Coronary artery (tissue), 2 donors: ENCODE measurements around the gene CALML3.
A peak's percentile ranks its signal among the peaks of the same experiment; 100 is the strongest.

Source experiments
- DNase-seq: peaks from one replicate; pipeline ENCODE4 v3.0.0-alpha.2; 2017; ENCODE audit warnings: low spot score
- H3K27ac ChIP-seq, 2 donors: fragments of 200-600 bp; sonication (generic); one replicate each; pipeline ENCODE4 v1.5.1; 2016 to 2019
- H3K4me3 ChIP-seq: fragments of 200-600 bp; sonication (generic); 2 replicates; pipeline ENCODE4 v1.5.1; 2016; ENCODE audit warnings: mild to moderate bottlenecking, moderate library complexity
- TF ChIP-seq, protein P1 (sequence below): fragments of 200-600 bp; sonication (generic); IDR thresholded peaks from one replicate; pipeline ENCODE4 v1.5.1; 2019; ENCODE audit warnings: antibody characterized with exemption

CALML3 gene

DNA sequence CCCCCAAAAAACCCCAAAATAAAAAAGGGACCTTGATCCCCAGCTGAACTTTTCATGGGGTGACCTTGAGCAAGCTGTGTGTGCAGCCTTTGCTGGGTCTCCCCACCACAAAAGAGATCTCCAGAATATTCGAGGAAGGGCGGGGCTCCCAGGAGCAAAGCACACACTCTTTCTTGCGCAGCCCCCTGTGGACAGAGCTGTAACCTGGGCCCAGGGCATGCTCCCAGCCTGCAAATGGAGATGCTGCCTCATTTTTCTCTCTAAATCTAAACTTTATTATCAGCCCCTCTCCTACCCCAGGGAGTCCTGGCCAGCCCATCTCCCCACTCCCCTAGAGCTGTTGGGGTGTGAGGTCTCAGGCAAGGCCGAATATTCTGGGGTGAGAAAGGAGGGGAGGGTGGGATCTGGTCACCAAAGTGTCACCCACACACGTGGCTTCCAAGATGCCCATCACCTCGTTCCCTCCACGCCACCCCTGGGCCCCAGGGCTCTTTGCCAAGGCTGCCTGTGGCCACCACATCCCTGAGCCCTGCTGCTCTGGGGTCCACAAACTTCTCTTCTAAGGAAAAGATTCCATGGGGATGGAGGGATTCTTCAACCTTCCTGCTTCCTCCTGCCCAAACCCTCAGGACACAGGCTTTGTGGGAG, 1.7 kb upstream of the CALML3 start:
- Histone ChIP-seq H3K27ac (no peak overlapping the region), H3K4me3 (no peak overlapping the region)
- peak; percentile 57 for DNase-seq
- TF ChIP-seq, protein P1, sequence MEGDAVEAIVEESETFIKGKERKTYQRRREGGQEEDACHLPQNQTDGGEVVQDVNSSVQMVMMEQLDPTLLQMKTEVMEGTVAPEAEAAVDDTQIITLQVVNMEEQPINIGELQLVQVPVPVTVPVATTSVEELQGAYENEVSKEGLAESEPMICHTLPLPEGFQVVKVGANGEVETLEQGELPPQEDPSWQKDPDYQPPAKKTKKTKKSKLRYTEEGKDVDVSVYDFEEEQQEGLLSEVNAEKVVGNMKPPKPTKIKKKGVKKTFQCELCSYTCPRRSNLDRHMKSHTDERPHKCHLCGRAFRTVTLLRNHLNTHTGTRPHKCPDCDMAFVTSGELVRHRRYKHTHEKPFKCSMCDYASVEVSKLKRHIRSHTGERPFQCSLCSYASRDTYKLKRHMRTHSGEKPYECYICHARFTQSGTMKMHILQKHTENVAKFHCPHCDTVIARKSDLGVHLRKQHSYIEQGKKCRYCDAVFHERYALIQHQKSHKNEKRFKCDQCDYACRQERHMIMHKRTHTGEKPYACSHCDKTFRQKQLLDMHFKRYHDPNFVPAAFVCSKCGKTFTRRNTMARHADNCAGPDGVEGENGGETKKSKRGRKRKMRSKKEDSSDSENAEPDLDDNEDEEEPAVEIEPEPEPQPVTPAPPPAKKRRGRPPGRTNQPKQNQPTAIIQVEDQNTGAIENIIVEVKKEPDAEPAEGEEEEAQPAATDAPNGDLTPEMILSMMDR: no peak

DNA sequence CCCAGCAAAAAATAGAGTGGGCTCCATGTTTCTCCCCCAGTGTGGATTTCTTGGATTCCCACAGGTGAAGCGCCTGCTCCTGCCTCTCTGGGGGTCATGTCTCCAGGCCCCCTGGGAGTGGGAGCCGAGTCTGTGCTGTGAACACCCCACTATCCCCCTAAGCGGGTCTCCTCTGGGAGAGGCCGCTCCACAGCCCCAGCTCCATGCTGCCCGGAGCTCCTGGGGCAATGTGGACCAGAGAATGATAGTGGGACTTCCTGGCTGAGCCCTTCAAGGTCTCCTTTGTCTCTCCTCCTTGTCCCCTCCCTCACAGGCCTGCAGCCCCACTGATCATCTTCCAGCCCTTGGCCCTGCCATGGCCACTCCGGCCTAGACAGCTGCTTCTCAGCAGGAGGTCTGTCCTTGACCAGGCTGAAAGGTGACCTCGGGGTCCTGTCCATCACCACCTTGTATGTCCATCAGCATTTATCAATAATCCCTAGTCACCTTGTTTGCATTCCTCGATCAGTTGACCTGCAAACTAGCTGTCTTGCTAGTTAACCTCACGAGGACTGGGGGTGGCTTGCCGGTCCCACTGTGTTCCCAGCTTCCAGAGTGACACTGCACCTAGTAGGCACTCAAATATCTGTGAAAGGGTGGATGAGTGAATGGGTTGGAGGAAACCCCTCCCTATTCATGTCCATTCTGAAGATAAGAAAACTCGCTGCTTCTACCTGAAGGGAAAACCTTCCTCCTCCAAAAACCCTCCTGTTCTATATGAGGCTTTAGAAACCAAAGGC, 776 bp upstream of the CALML3 start:
- no peak overlapping the region for H3K27ac ChIP-seq
- no peak overlapping the region for H3K4me3 ChIP-seq
- TF ChIP-seq, protein P1: no peak
- DNase-seq: peak; percentile 64

DNA sequence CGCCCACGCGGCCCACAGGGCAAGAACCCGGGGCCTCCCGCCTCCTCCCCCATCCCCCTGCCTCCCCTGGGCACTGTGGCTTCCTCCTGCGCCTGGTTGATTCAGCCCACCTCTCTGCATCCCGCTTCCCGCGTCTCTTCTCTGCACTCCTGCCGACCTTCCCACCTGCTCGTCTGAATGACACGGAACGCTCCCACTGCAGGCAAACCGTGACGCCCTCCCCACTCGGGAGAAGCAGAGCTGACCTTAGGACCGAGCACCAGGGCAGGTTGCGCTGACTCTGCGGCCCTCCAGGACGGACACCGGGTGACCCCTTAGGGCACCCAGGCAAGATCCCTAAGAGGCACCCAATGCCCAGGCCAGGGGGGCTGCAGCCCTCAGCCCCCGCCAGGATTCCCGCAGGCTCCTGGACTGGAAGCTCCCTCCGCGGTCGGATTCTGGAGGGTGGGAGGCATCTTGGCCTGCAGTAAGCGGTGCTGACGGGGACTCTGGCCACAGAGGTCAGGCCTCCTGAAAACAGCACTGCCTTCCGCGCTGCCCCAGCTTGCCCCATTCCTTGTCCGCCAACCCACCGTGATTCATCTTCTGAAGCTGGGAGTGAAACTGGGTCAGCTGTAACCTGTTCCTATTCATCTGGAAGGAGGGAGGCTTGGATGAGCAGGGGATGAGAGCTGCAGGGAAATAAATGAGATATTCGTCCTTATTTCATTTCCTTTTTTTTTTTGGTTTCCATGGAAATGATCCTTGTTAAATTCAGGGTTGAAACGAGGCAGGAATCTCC, 990 bp downstream of the CALML3 start:
- TF ChIP-seq, protein P1: no peak
- Histone ChIP-seq H3K4me3 (no peak overlapping the region), H3K27ac (no peak overlapping the region)
- DNase-seq: peak; percentile 63

DNA sequence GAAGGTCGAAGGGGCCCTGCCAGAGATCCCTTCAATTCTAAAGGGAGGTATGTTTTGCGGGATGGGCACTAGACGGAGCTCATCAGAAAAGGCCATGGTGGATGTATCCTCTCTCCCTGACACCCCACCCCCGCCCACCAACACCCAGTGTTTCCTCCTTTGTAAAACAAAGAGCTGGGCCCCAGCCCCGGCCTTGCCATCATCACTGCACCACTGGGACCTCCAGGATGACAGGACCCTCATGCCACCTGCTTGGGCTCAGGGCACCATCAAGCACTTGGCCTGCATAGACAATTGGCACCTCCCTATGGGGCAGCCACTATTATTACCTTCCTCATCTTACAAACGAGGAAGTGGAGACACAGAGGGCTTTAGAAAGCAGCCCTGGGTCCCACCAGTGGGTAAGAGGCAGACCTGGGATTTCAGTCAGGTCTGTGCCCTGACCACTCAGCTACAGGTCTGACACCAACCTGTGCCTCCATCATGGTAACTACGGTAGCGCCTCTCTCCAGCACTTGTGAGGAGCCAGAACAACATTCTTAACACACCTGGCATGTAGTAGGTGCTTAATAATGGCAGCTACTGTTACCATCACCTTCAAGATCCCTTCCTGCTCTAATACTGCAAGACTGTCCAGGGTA, 2.0 kb downstream of the CALML3 start:
- DNase-seq: peak; percentile 55
- Histone ChIP-seq H3K4me3 (no peak overlapping the region), H3K27ac (no peak overlapping the region)
- TF ChIP-seq, protein P1: no peak

DNA sequence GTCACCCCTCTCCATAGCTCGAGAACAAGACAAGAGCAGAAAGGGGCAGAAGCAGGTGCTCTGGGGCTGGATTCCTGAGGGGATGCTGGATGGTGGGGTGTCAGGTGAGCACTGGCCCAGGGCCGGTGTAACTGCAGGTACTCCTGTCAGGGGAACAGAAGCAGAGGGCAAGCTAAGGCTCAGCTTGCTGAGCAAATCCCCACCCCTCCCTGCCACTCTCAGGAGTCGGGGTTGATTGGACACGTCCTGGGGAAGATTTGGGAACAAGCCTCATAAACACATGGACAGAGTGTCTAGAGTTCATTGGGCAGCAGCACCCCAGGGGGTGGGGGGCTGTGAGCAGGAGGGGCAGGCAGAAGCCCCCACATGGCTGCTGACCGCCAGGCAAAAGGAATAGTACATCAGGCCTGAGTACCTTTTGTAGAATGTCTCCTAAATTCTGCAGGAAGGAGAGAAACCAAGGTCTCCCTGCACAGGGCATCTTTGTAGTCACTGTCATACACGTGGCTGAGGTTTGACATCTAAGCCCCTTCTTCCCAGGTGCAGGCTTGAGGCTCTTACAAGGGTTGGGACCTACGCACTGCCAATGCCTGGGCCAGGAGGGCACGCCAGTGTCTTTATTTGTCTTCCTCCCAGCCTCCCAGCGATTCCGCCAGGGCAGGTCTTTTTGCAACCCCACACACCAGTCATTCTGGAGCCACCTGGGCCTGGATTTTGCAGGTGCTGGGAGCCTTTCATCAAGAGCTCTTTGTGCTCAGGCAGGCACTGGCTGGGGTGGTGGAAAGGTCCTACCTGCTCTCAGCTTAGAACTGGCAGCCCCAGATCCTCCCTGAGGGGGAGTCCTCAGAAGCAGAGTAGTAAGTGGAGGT, 2.8 kb downstream of the CALML3 start:
- H3K27ac ChIP-seq: no peak overlapping the region
- DNase-seq: peak; percentile 65

More for the DNA sequence above, 2.8 kb downstream of the CALML3 start:
- TF ChIP-seq, protein P1: no peak
- H3K4me3 ChIP-seq: no peak overlapping the region
